GM20000 (cell line): Measurements from ENCODE around the gene RPGRIP1.
"Not testable (repeated sequence)": the region's sequence is repeated elsewhere in the genome, so short reads cannot be mapped to it uniquely, and the experiment has no call there.

ENCODE experiments used
- DNase-seq: peaks from one replicate; pipeline ENCODE4 v3.0.0; 2012; ENCODE audit warnings: low spot score
- CTCF ChIP-seq: IDR thresholded peaks from 2 replicates; pipeline ENCODE4 v1.5.1; 2012; ENCODE audit warnings: mild to moderate bottlenecking, control low read depth; ENCODE audit errors: extremely low read depth, missing control alignments

RPGRIP1 gene

GRCh38 chr14:21255385-21256101 lies 24.3 kb upstream of the RPGRIP1 start:
- no peak for TF ChIP-seq CTCF
- DNase-seq: no peak

GRCh38 chr14:21256102-21256447 lies 23.8 kb upstream of the RPGRIP1 start:
- DNase-seq: not testable (repeated sequence)

DNA sequence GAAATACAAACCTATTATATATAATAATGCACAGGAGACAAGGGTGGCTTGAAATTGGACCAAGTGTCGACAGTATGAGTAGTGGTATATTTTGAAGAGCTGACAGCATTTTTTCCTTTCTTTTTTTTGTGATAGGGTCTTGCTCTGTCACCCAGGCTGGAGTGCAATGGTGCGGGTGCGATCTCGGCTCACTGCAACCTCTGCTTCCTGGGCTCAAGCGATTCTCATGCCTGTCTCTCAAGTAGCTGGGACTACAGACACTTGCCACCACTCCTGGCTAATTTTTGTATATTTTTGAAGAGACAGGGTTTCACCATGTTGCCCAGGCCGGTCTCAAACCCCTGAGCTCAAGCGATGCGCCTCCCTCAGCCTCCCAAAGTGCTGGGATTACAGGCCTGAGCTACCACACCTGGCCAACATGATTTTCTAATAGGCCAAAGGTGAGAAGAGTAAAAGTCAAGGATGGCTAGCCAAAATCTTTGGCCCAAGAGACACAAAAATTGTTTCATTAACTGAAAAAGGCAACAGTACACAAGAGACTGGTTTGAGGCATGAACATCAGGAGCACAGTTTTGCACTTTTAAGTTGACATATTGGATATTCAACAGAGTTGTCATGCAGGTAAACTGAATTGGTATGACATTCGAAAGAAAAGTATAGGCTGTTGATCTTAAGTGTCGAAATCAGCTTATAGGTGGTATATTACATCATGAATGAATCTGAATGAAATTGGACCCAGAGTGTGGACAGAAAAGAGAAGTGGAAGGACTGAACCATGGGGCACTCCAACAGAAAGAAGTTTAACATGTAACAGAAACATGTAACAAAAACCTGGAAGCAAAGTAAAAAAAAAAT lies 23.1 kb upstream of the RPGRIP1 start:
- TF ChIP-seq CTCF: no peak
- DNase-seq: no peak

DNA sequence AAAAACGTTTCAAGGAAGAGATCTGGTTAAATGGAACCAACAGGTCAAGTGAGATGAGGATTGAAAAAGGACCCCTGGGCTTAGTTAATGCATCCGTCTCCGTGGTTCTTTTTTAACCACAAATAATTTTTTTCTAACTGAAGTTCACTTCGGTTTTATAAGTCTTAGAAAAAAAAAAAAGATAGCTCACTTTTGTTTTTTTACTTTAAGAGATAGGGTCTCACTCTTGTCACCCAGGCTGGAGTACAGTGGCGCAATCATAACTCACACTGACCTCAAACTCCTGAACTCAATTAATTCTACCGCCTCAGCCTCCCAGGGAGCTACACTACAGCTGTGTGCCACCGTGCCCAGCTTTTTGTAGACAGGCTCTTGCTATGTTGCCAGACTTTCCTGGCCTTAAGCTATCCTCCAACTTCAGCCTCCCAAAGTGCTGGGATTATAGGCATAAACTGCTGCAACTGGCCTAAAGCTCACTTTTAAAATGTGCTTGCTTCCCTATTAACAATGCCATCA lies 22.4 kb upstream of the RPGRIP1 start:
- no peak for TF ChIP-seq CTCF
- no peak for DNase-seq

- no peak for TF ChIP-seq CTCF
Observed at GRCh38 chr14:21258005-21258888, 21.6 kb upstream of the RPGRIP1 start.

DNA sequence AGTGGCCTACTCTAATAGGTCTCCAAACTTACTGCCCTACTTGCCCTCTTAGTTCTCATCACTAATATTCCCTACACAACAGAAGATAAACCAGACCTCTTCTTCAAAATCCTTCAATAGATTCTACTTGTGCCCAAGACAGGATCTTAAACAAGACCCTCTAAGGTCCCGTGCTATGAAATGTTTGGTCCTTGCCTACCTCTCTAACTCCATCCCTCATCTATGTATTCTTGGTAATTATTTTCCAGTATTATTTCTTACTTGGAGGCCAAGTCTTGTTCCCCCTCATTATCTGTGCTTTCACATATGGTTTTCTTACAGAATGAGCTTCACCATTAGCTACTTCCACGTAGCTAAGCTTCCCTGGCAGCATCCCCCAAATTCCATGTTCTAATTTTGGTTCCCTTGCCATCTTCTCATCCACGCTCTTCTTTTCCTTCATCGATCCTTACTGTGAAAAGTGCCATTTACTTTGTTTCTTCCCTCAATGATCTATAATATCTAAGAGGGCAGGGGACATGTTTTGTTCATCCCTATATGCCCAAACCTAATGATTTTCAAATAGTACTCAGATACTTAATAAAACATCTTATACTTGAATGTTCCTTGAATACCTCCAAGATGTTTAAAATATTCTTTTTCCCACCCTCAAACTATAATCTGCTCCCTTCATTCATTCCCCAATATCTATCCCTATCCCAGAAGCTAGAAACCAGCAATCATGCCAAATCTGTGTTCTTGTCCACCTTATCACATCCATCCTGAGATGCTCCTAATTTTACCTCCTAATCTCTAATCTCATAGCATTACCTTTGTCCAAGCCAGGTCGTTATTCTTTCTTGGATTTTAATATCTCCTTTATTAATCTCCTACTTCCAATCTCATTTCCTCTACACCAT lies 20.7 kb upstream of the RPGRIP1 start:
- no peak for TF ChIP-seq CTCF
- DNase-seq: no peak

More at GRCh38 chr14:21258005-21258888, 21.6 kb upstream of the RPGRIP1 start:
- DNase-seq: no peak

DNA sequence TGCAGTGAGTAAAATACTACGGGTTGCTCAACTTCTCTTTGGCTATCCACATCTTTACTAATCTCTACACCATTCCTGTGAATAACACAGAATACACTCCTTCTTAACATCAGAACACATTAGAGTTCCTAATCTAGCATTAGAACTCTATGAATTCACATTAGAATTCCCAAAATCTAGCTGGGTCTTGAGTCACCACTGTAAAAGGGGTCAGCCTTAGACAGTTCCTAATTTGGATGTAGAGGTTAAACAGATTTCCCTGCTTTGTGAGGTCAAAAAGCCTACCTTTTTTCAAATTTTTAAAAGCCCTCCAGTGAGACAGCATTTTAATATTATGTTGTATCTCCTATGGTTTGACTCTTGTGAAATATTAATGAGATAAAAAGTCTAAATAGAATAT lies 18.1 kb upstream of the RPGRIP1 start:
- no peak for TF ChIP-seq CTCF
- DNase-seq: no peak
